Lung (tissue), 16 donors: ENCODE measurements around the gene ATP6V1F. TPM values are rescaled to one million over a fixed set of nuclear protein-coding genes. Genes with fewer than 3 reads are reported as not detected.

Experiments used
- ATAC-seq: fragments of 200-7000 bp; cut with Tn5 transposase; one replicate; pipeline ENCODE4 v1.9.1; 2020; ENCODE audit warnings: moderate number of reproducible peaks; ENCODE audit not compliant: insufficient read depth, low FRiP score
- DNase-seq, 3 donors: peaks; one replicate each; pipeline ENCODE4 v3.0.0-alpha.2; 2013 to 2017
- H3K27ac ChIP-seq, 2 donors: one replicate each; pipeline ENCODE4 v1.5.1; 2013; ENCODE audit warnings: mild to moderate bottlenecking in 2 of 2, moderate library complexity in 2 of 2, control low read depth in 1 of 2, inconsistent platforms in 1 of 2, low read depth in 1 of 2, low read length in 1 of 2
- H3K27me3 ChIP-seq, 3 donors: one replicate each; pipeline ENCODE4 v1.5.1; 2013; ENCODE audit warnings: low read length in 2 of 3; ENCODE audit not compliant: control insufficient read depth in 3 of 3, insufficient read depth in 3 of 3
- H3K36me3 ChIP-seq, 4 donors: one replicate each; pipeline ENCODE4 v1.5.1; 2013; ENCODE audit warnings: low read length in 4 of 4, mild to moderate bottlenecking in 1 of 4, moderate library complexity in 1 of 4; ENCODE audit not compliant: control insufficient read depth in 4 of 4, insufficient read depth in 4 of 4
- H3K4me1 ChIP-seq, 5 donors: one replicate each; pipeline ENCODE4 v1.5.1; 2013; ENCODE audit warnings: low read length in 5 of 5, mild to moderate bottlenecking in 2 of 5, moderate library complexity in 1 of 5; ENCODE audit not compliant: control insufficient read depth in 5 of 5, insufficient read depth in 5 of 5
- H3K4me3 ChIP-seq: one replicate; pipeline ENCODE4 v1.5.1; 2013; ENCODE audit warnings: mild to moderate bottlenecking, control low read depth, moderate library complexity
- H3K9ac ChIP-seq, 2 donors: one replicate each; pipeline ENCODE4 v1.5.1; 2013; ENCODE audit warnings: low read length in 2 of 2, control low read depth in 1 of 2; ENCODE audit not compliant: insufficient read depth in 1 of 2
- H3K9me3 ChIP-seq, 4 donors: one replicate each; pipeline ENCODE4 v1.5.1; 2013; ENCODE audit warnings: low read length in 3 of 4, mild to moderate bottlenecking in 1 of 4, moderate library complexity in 1 of 4; ENCODE audit not compliant: control insufficient read depth in 4 of 4, insufficient read depth in 3 of 4
- WGBS, 2 donors: extraction: QIAGEN DNeasy Blood & Tissue Kit; methylation state at CpG; one replicate each; pipeline ENCODE4 v1.1.7; 2013; 5-methylcytosine and 5-hydroxymethylcytosine counted together
- long read RNA-seq, 5 donors: transcript quantifications; one replicate each; lab custom pipeline, GENCODE V29; 2026
- polyA plus RNA-seq, 2 donors: library from polyadenylated mRNA; stranded (reverse); fragments of 200-250 nt; gene quantifications; one replicate each; pipeline ENCODE4 v1.2.1, GENCODE V29; 2013
- total RNA-seq, 2 donors: library from RNA; depleted of rRNA in 1 of 2; stranded (reverse); fragments of >200 nt in 1 of 2; gene quantifications; one replicate each; pipeline ENCODE4 v1.2.1, GENCODE V29; 2014 to 2021
- TF ChIP-seq, protein P1 (sequence below): IDR thresholded peaks from 2 replicates; pipeline ENCODE4 v1.5.1; 2012; ENCODE audit warnings: mild to moderate bottlenecking; ENCODE audit errors: control extremely low read depth, extremely low read depth
- donor health status: control.
- donor health status: control.
- donor health status: Bipolar disorder and iron deficiency.
- donor health status: healthy.
- donor health status: DM: yes; HTN: yes; CAD: no.

ATP6V1F gene
- total RNA-seq (100 to 1,000 TPM in 1 of 2 donors, 10 to 100 TPM in 1; 43.9 to 165 TPM), polyA plus RNA-seq (100 to 1,000 TPM; 286 to 383 TPM)
- long read RNA-seq, donor 1, transcript ATP6V1F-201 (2 exons, 704 nt): major isoform, 167 of 230 reads
- long read RNA-seq, donor 1, partial matches to known transcripts: 63 of 230 reads
- long read RNA-seq, donor 1, other reads (novel, unspliced or antisense): 0 of 230 reads
- long read RNA-seq, donor 2, transcript ATP6V1F-201 (2 exons, 704 nt): major isoform, 78 of 78 reads
- long read RNA-seq, donor 2, partial matches to known transcripts: 0 of 78 reads
- long read RNA-seq, donor 2, other reads (novel, unspliced or antisense): 0 of 78 reads
- long read RNA-seq, donor 3, transcript ATP6V1F-201 (2 exons, 704 nt): major isoform, 104 of 152 reads
- long read RNA-seq, donor 3, partial matches to known transcripts: 48 of 152 reads
- long read RNA-seq, donor 3, other reads (novel, unspliced or antisense): 0 of 152 reads
- long read RNA-seq, donor 4, transcript ATP6V1F-201 (2 exons, 704 nt): major isoform, 81 of 103 reads
- long read RNA-seq, donor 4, partial matches to known transcripts: 22 of 103 reads
- long read RNA-seq, donor 4, other reads (novel, unspliced or antisense): 0 of 103 reads
- long read RNA-seq, donor 5, transcript ATP6V1F-201 (2 exons, 704 nt): major isoform, 203 of 203 reads
- long read RNA-seq, donor 5, partial matches to known transcripts: 0 of 203 reads
- long read RNA-seq, donor 5, other reads (novel, unspliced or antisense): 0 of 203 reads

DNA sequence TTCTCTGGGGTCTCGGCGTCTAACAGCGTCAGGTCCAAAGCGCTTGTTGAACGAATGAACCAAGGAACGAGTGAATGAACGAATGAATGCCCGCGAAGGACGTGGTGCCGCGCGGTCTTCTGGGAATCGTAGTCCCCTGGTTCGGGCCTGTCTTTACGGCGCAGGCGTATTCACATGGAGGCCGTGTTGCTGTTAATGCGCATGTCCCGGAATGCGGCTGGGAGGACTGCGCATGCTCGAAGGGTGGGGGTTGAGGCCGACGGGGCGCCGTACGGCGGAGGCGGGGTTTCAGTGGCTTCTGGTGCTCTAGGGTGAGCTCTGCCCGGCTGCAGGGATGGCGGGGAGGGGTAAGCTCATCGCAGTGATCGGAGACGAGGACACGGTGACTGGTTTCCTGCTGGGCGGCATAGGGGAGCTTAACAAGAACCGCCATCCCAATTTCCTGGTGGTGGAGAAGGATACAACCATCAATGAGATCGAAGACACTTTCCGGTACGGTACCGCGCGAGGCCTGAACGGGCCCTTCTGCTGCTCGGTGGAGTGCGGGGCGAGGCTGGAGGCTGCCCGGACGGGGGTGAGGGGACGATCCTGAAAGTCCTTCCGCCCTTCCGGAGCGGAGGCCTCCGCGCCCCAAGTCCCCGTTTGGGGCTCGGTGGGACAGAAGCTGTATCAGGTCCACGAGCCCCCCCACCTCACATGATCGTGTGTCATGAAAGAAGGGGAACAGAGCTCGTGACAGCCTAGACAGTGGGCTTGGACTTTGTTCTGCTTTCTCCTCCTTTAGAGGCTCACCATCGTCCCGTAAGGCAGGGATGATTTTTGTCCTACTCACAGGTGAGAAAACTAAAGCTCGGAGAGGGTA, at the start of gene ATP6V1F:
Gene ATP6V1F (plus strand): TSS at position 286 of the 862 bp plus-strand sequence. CDS start 49 bp downstream, at position 335.
- TF ChIP-seq, protein P1, sequence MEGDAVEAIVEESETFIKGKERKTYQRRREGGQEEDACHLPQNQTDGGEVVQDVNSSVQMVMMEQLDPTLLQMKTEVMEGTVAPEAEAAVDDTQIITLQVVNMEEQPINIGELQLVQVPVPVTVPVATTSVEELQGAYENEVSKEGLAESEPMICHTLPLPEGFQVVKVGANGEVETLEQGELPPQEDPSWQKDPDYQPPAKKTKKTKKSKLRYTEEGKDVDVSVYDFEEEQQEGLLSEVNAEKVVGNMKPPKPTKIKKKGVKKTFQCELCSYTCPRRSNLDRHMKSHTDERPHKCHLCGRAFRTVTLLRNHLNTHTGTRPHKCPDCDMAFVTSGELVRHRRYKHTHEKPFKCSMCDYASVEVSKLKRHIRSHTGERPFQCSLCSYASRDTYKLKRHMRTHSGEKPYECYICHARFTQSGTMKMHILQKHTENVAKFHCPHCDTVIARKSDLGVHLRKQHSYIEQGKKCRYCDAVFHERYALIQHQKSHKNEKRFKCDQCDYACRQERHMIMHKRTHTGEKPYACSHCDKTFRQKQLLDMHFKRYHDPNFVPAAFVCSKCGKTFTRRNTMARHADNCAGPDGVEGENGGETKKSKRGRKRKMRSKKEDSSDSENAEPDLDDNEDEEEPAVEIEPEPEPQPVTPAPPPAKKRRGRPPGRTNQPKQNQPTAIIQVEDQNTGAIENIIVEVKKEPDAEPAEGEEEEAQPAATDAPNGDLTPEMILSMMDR: no peak
- peak; percentile 99 for DNase-seq
- H3K9me3 ChIP-seq: no peaks in the 10 kb centered on the region
- peak within 1 kb of the TSS; percentile 91 for H3K4me3 ChIP-seq
- H3K27ac ChIP-seq: peak within 1 kb of the TSS; percentile 50 to 51
- peaks cover 0 to 11% (median 3%) of the 10 kb centered on the region in 5 donors for H3K4me1 ChIP-seq
- H3K27me3 ChIP-seq: no peaks in the 10 kb centered on the region
- peaks cover 0 to 15% (median 11%) of the 10 kb centered on the region in 4 donors for H3K36me3 ChIP-seq
- 0% methylated on average over 65 of the region's 65 CpGs for WGBS, 2 donors
- peak within 1 kb of the TSS; percentile 69 to 80 for H3K9ac ChIP-seq
- peak; percentile 94 for ATAC-seq

GRCh38 chr7:128814499-128814898, 48.2 kb upstream of the ATP6V1F start:
- peaks cover 0 to 2% (median 0%) of the 10 kb centered on the region in 4 donors for H3K9me3 ChIP-seq
- no peak overlapping the region for H3K9ac ChIP-seq
- ATAC-seq (no peak), DNase-seq (no peak)
- no peaks in the 10 kb centered on the region for H3K27me3 ChIP-seq
- no peaks in the 10 kb centered on the region for H3K36me3 ChIP-seq
- WGBS, 2 donors: 83 to 88% methylated on average over 6 of the region's 6 CpGs
- no peak overlapping the region for H3K4me3 ChIP-seq
- TF ChIP-seq, protein P1: no peak
- peaks cover 0 to 3% (median 0%) of the 10 kb centered on the region in 5 donors for H3K4me1 ChIP-seq
- no peak overlapping the region for H3K27ac ChIP-seq

DNA sequence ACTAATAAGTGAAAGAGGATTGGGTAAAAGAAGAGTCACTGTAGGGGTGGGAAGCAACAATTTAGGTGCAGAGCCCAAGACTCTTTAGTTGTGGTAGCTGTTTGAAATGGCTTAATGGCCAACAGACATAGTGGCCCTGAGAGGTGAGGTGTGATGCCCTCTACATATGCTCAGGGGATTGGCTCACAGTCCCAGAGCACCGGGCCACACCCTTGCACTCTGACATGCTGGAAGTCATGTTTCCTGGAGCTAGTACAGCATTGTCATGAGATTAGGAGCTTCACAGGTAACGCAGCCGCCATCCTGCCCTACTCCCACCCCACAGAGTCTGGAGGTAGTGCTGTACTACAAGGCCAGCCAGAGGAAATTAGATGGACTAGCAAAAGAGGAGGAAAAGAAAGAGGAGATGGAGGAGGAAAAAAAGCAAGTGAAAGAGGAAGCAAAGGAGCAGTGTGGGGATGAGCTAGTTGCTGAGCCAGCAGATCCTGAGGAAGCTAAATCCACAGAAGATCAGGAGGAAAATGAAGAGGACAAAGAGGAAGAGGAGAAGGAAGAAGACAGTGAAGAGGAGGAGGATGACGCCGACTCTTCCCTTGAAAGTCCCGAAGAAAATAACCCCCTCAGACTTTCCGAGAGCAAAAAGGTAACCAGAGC, 47.2 kb upstream of the ATP6V1F start:
- TF ChIP-seq, protein P1: no peak
- Histone ChIP-seq H3K27ac (no peak overlapping the region), H3K27me3 (no peaks in the 10 kb centered on the region), H3K9ac (no peak overlapping the region), H3K9me3 (peaks cover 0 to 2% (median 0%) of the 10 kb centered on the region in 4 donors), H3K36me3 (no peaks in the 10 kb centered on the region), H3K4me1 (peaks cover 0 to 3% (median 0%) of the 10 kb centered on the region in 5 donors), H3K4me3 (no peak overlapping the region)
- no peak for ATAC-seq
- WGBS, 2 donors: 88 to 89% methylated on average over 7 of the region's 7 CpGs
- no peak for DNase-seq
